CD4-positive, alpha-beta T cell treated with Interleukin-15 for 1 hour (primary cell): Measurements from ENCODE around the gene CLIP3.
"Not testable (repeated sequence)": the region's sequence is repeated elsewhere in the genome, so short reads cannot be mapped to it uniquely, and the experiment has no call there.

Experiments
- DNase-seq: peaks from one replicate; pipeline ENCODE4 v3.0.0-alpha.2; 2020

CLIP3 gene

GRCh38 chr19:36032251-36033104, at the start of gene CLIP3:
Gene CLIP3 (minus strand): TSS chr19:36032873. CDS start chr19:36032357, 516 bp downstream.
- peak; percentile 46 for DNase-seq

- no peak for DNase-seq
These were observed 49.2 kb upstream of the CLIP3 start for GRCh38 chr19:36081894-36082293.

- DNase-seq, result no peak
These were observed 48.7 kb upstream of the CLIP3 start for GRCh38 chr19:36081385-36081784.

GRCh38 chr19:36079389-36079945, 46.8 kb upstream of the CLIP3 start:
- DNase-seq, result no peak

- no peak for DNase-seq
These were observed 40.6 kb upstream of the CLIP3 start for GRCh38 chr19:36073121-36073876.

GRCh38 chr19:36072081-36072480, 39.4 kb upstream of the CLIP3 start:
- no peak for DNase-seq

GRCh38 chr19:36068810-36069499, 36.3 kb upstream of the CLIP3 start:
- not testable (repeated sequence) for DNase-seq

- DNase-seq, result no peak
These were observed 35.0 kb upstream of the CLIP3 start for GRCh38 chr19:36067681-36068080.

- no peak for DNase-seq
These were observed 32.2 kb upstream of the CLIP3 start for GRCh38 chr19:36064826-36065225.

GRCh38 chr19:36061367-36061766, 28.7 kb upstream of the CLIP3 start:
- DNase-seq, result no peak

- no peak for DNase-seq
These were observed 27.8 kb upstream of the CLIP3 start for GRCh38 chr19:36060430-36060829.

- no peak for DNase-seq
These were observed 26.7 kb upstream of the CLIP3 start for GRCh38 chr19:36059180-36059910.

GRCh38 chr19:36058481-36059179, 26.0 kb upstream of the CLIP3 start:
- DNase-seq, result no peak

- DNase-seq, result peak; percentile 93
These were observed 22.3 kb upstream of the CLIP3 start, which contains the start of gene WDR62 for GRCh38 chr19:36054733-36055686. Gene WDR62 (plus strand): TSS chr19:36054897. CDS start chr19:36054972, 75 bp downstream.

- DNase-seq, result peak; percentile 100
These were observed 21.6 kb upstream of the CLIP3 start, which contains the start of gene THAP8 for GRCh38 chr19:36054119-36054732. Gene THAP8 (minus strand): TSS chr19:36054285. CDS start chr19:36054217, 68 bp downstream.

- no peak for DNase-seq
These were observed 19.0 kb upstream of the CLIP3 start for GRCh38 chr19:36051637-36052036.

GRCh38 chr19:36051236-36051635, 18.6 kb upstream of the CLIP3 start:
- no peak for DNase-seq

- no peak for DNase-seq
These were observed 16.5 kb upstream of the CLIP3 start for GRCh38 chr19:36049080-36049698.

- no peak for DNase-seq
These were observed 15.2 kb upstream of the CLIP3 start for GRCh38 chr19:36047835-36048234.
